Natural killer cell (primary cell): ENCODE results near the gene TBATA. TPM values are rescaled to one million over a fixed set of nuclear protein-coding genes. Genes with fewer than 3 reads are reported as not detected.

Experiments
- ATAC-seq, 3 donors: fragments of 150-1000 bp in 2 of 3; fragments of 200-7000 bp in 1 of 3; cut with Tn5 transposase; 1 replicate in 1 of 3; 2 replicates in 2 of 3; pipeline ENCODE4 v1.10.0; 2021; ENCODE audit warnings: mild to moderate bottlenecking in 2 of 3, moderate library complexity in 2 of 3
- DNase-seq, 2 donors: peaks; one replicate each; pipeline versions ENCODE4 v3.0.0 to v3.0.0-alpha.2; 2013 to 2021; ENCODE audit warnings: mixed read lengths in 1 of 2
- H3K27ac ChIP-seq: one replicate; pipeline ENCODE4 v1.5.1; 2013; ENCODE audit warnings: mild to moderate bottlenecking, low read length
- H3K27me3 ChIP-seq: one replicate; pipeline ENCODE4 v1.6.1; 2013; ENCODE audit warnings: low read length; ENCODE audit not compliant: control insufficient read depth, insufficient read depth
- H3K36me3 ChIP-seq: one replicate; pipeline ENCODE4 v1.6.1; 2013; ENCODE audit warnings: low read length; ENCODE audit not compliant: control insufficient read depth, insufficient read depth
- H3K4me1 ChIP-seq: one replicate; pipeline ENCODE4 v1.6.1; 2013; ENCODE audit warnings: low read length; ENCODE audit not compliant: control insufficient read depth, insufficient read depth
- H3K4me3 ChIP-seq: one replicate; pipeline ENCODE4 v1.5.1; 2013; ENCODE audit warnings: low read length
- H3K9me3 ChIP-seq: one replicate; pipeline ENCODE4 v1.6.1; 2013; ENCODE audit warnings: low read length; ENCODE audit not compliant: control insufficient read depth, insufficient read depth
- H3K27ac Mint-ChIP-seq, 2 donors: one replicate each; pipeline ENCODE4 v1.8.0; 2022; ENCODE audit warnings: mild to moderate bottlenecking in 2 of 2, mixed read lengths in 2 of 2, moderate library complexity in 1 of 2
- H3K27me3 Mint-ChIP-seq, 2 donors: one replicate each; pipeline ENCODE4 v1.8.0; 2022; ENCODE audit warnings: low read depth in 2 of 2, mixed read lengths in 2 of 2
- H3K36me3 Mint-ChIP-seq: one replicate; pipeline ENCODE4 v1.8.0; 2022; ENCODE audit warnings: mixed read lengths
- H3K4me1 Mint-ChIP-seq, 2 donors: one replicate each; pipeline ENCODE4 v1.8.0; 2022; ENCODE audit warnings: mixed read lengths in 2 of 2
- H3K4me3 Mint-ChIP-seq: one replicate; pipeline ENCODE4 v1.8.0; 2022; ENCODE audit warnings: mild to moderate bottlenecking, moderate library complexity, mixed read lengths
- H3K9me3 Mint-ChIP-seq, 2 donors: one replicate each; pipeline ENCODE4 v1.8.0; 2022; ENCODE audit warnings: mixed read lengths in 2 of 2
- CTCF ChIP-seq: fragments of 200-600 bp; IDR thresholded peaks from one replicate; pipeline ENCODE4 v1.8.0; 2022; ENCODE audit warnings: antibody characterized with exemption
- WGBS: methylation state at CpG from one replicate; pipeline ENCODE4 v1.1.7; 2013; ENCODE audit warnings: missing lambda C conversion rate; ENCODE audit not compliant: insufficient coverage; 5-methylcytosine and 5-hydroxymethylcytosine counted together
- intact Hi-C: fragments of 100-400 bp; cut with micrococcal nuclease; formaldehyde crosslinking; loops from one replicate; pipeline ENCODE4 v1.14.2; 2022
- total RNA-seq, 4 donors: library from RNA; stranded (reverse); fragments of 120-200 nt in 1 of 4; gene quantifications; one replicate each; pipeline versions ENCODE4 v1.2.3 to v1.2.4, GENCODE V29; 2013 to 2022

TBATA gene
- total RNA-seq, 3 donors from 2014 or later (not counting 1 experiment from before 2014, with no cell fraction given), result 0.16 TPM; not detected in 2

DNA sequence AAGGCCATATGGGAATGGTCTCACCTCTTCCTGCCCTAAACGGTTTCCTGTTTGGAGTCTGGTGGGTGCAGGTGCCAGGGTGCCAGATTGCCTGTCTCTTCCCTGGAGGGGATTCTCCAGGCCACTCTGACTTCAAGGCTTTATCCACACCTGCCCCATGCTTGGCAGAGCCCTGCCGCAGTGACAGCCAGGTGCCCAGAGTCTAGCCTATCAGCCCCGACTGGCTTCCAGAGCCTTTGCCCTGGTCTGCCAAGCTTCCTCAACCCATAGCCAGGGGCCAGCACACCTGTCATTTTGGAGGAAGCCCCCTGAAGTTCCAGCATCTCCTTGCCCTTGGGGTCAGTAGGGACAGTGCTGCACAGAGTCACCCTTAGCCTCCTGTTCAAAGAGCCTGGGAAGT is 21.6 kb downstream of the TBATA start:
- DNase-seq (no peak), ATAC-seq (no peak)
- Histone ChIP-seq H3K36me3 (no peaks in the 10 kb centered on the region), H3K27ac (no peak overlapping the region), H3K9me3 (no peaks in the 10 kb centered on the region), H3K4me3 (no peak overlapping the region), H3K27me3 (no peaks in the 10 kb centered on the region), H3K4me1 (peaks cover 4% of the 10 kb centered on the region)
- 71% methylated on average over 3 of the region's 3 CpGs for WGBS
- Mint-ChIP-seq H3K27ac (no peak overlapping the region), H3K9me3 (no peaks in the 10 kb centered on the region), H3K4me1 (peaks cover 9% of the 10 kb centered on the region in 2 donors), H3K36me3 (no peaks in the 10 kb centered on the region), H3K27me3 (peaks cover 0 to 3% of the 10 kb centered on the region in 2 donors), H3K4me3 (no peak overlapping the region)
- intact Hi-C loops, result no loop called here
- TF ChIP-seq CTCF, result no peak

DNA sequence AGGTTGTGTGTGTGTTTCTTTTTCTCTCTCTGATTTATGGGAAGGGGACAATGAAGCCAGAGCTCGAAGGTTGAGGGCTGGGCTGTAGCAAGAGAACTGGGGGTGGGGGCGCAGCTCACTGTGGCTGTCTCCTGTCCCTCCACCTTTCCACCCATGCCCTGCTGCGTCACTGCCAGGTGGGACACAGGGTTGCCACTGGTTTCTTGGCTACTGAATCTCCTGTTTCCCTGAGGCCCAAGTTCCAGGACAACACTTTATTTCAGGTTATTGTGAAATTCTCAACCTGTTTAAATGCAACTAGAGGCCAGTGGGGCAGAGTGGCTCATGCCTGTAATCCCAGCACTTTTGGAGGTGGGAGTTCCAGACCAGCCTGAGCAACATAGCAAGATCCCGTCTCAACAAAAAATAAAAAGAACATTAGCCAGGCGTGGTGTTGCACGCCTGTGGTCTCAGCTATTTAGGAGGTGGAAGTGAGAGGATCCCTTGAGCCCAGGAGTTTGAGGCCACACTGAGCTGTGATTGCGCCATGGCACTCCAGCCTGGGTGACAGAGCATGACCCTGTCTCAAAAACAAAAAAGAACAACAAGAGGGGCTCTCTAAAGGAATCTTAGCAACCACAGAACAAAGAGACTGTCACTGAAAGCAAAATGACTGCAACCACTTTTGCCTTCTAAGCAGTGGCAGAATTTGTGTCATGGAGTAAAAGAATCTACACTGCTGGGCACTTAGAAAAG is 22.6 kb downstream of the TBATA start:
- no peak for DNase-seq
- no peak for TF ChIP-seq CTCF
- Histone ChIP-seq H3K4me1 (peaks cover 4% of the 10 kb centered on the region), H3K27ac (no peak overlapping the region), H3K36me3 (no peaks in the 10 kb centered on the region), H3K27me3 (no peaks in the 10 kb centered on the region), H3K4me3 (no peak overlapping the region), H3K9me3 (no peaks in the 10 kb centered on the region)
- H3K4me3 Mint-ChIP-seq, result no peak overlapping the region
- peaks cover 10% of the 10 kb centered on the region in 2 donors for H3K4me1 Mint-ChIP-seq
- intact Hi-C loops, result no loop called here
- 75% methylated on average over 6 of the region's 7 CpGs for WGBS
- no peaks in the 10 kb centered on the region for H3K36me3 Mint-ChIP-seq
- H3K27ac Mint-ChIP-seq, result no peak overlapping the region
- no peaks in the 10 kb centered on the region for H3K9me3 Mint-ChIP-seq
- no peaks in the 10 kb centered on the region for H3K27me3 Mint-ChIP-seq
- ATAC-seq, result no peak

DNA sequence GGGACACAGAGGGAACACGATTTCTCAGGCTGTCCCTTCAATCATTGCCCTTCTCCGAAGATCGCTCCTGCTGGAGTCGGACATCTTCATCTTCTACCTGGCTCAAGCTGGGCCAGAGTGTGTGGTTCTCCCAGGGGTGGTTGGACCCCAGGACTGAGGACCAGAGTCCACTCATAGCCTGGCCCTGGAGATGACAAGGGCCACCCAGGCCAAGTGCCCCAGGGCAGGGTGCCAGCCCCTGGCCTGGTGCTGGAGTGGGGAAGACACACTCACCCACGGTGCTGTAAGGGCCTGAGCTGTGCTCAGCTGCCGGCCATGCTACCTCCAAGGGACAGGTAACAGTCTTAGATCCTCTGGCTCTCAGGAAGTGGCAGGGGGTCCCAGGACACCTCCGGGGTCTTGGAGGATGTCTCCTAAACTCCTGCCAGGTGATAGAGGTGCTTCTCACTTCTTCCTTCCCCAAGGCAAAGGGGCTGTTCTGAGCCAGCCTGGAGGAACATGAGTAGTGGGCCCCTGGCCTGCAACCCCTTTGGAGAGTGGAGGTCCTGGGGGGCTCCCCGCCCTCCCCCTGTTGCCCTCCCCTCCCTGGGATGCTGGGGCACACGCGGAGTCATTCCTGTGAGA is 23.3 kb downstream of the TBATA start:
- Histone ChIP-seq H3K4me3 (no peak overlapping the region), H3K27ac (no peak overlapping the region), H3K4me1 (peaks cover 4% of the 10 kb centered on the region), H3K27me3 (no peaks in the 10 kb centered on the region), H3K9me3 (no peaks in the 10 kb centered on the region), H3K36me3 (no peaks in the 10 kb centered on the region)
- no peaks in the 10 kb centered on the region for H3K36me3 Mint-ChIP-seq
- no peaks in the 10 kb centered on the region for H3K27me3 Mint-ChIP-seq
- H3K9me3 Mint-ChIP-seq, result no peaks in the 10 kb centered on the region
- DNase-seq, result no peak
- ATAC-seq, result no peak
- no peak overlapping the region for H3K4me3 Mint-ChIP-seq
- no peak overlapping the region for H3K27ac Mint-ChIP-seq
- TF ChIP-seq CTCF, result no peak
- 66% methylated on average over 10 of the region's 10 CpGs for WGBS
- intact Hi-C loops, result no loop called here
- peaks cover 10% of the 10 kb centered on the region in 2 donors for H3K4me1 Mint-ChIP-seq
